Pulmonary artery endothelial cell (primary cell): Measurements from ENCODE around the gene SCRN1. TPM values are rescaled to one million over a fixed set of nuclear protein-coding genes. Genes with fewer than 3 reads are reported as not detected.
"Not testable (repeated sequence)": the region's sequence is repeated elsewhere in the genome, so short reads cannot be mapped to it uniquely, and the experiment has no call there.

Experiments used
- DNase-seq: peaks from one replicate; pipeline ENCODE4 v3.0.0-alpha.2; 2011; ENCODE audit warnings: low read depth, low spot score
- total RNA-seq: library from RNA; depleted of rRNA; stranded (reverse); fragments of >200 nt; gene quantifications from 2 replicates; pipeline ENCODE4 v1.2.3, GENCODE V29; 2014

SCRN1 gene
- total RNA-seq, 1 donor from 2014 or later, result 29.6 TPM

GRCh38 chr7:29968683-29969395 is 20.8 kb downstream of the SCRN1 start:
- DNase-seq, result no peak

- no peak for DNase-seq
These were observed 24.6 kb downstream of the SCRN1 start for GRCh38 chr7:29965030-29965429.

- DNase-seq, result no peak
These were observed 27.6 kb downstream of the SCRN1 start for GRCh38 chr7:29962035-29962434.

- DNase-seq, result not testable (repeated sequence)
These were observed 28.0 kb downstream of the SCRN1 start for GRCh38 chr7:29961611-29962010.

DNA sequence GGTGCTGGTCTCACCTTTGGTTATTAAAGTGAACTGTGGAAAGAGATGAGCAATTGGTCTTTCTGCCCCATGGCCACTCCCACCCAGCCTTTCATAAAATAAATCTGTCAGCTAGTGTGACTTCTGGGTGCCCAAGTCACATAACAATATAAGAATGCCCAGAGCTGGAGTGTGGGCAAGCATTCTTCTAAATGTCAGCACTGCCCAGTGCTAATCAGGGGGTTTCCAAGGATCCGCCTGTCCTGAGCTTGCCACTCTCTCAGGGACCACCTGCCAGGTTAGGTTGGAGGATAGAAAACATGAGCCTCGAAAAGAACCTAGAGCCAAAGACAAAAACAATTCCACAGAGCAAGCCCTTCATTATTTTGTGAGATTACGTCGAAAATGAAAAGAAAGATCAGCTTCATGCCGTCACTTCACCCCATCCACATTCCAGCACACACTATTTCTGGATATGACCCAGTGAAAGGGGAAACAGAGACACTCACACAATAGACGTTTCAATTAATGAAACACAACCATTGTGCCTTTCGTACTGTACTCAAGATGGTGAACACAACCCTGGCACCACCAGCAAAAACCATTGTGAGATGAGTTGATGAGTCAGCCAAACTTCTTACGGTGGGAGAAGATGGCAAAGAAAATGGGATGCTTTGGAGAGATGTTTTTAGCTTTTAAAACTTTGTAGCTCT is 30.8 kb downstream of the SCRN1 start:
- DNase-seq, result no peak

DNA sequence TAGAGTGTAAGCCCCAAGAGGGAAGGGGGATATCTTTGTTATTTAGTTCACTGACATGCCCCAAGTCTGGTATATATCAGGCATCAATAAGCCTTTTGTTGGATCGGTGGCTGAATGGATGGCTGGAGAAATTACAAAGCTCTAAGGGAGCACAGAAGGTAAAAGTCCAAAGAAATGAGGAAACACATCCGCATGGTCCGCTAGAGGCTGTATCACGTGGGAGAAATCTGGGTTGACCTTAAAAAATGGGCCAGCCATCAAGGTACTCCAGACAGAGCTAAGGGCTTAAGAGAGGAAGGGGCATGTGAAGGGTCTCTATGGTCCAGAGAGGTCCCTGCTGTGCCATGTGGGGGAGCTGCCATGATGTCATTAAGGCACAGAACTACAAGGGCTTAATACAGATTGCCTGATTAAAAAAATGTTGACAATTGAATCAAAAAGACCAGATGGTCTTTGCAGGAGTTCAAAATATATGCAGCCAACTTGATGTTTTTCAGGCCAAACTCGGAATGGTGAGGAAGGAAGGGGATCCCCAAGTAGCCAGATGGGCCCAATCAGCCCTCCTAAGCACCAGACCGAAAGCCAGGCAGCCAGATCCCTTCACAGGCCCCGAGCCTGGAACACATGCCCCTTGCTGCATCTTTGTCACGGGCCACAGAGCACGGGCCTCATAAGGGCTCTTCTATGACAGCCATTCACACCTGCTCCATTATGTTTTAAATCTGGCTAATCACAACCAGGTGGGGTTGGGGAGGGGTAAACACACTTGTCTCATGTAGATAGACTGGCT is 31.9 kb downstream of the SCRN1 start:
- DNase-seq, result no peak

- DNase-seq, result no peak
These were observed 33.1 kb downstream of the SCRN1 start for GRCh38 chr7:29956487-29956836.

GRCh38 chr7:29955799-29956486 is 33.7 kb downstream of the SCRN1 start:
- no peak for DNase-seq

GRCh38 chr7:29955075-29955792 is 34.4 kb downstream of the SCRN1 start:
- no peak for DNase-seq

DNA sequence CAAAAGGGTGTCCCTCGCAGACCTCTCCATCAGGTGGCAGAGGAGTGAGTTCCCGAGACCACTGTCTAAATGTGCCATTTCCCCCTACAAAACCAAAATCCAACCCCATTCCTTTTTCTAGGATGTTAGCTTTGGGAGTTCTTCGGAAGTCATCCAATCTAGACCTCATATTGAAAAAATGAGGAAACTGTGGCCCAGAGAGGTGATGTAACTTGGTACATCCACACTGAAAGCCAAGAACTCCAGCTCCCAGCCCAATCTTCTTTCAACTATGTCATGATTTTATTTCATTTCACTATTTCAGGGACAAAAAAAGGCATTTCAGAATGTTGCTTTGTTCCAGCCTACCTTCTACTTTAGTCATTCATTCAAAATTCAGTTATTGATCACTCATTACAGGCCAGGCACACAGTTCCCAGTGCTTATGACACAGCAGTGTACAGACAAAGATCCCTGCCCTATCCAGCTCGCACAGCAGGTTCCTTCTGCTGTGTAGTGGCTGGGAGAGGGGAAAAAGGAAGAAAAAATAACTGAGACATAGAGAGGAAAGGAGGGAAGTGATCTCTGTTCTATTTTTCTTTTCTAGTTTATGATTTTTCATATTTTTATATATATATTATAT is 35.8 kb downstream of the SCRN1 start:
- DNase-seq, result no peak

GRCh38 chr7:29951206-29951605 is 38.4 kb downstream of the SCRN1 start:
- DNase-seq, result no peak

- no peak for DNase-seq
These were observed 39.1 kb downstream of the SCRN1 start for GRCh38 chr7:29950480-29950879.

GRCh38 chr7:29948587-29948986 is 41.0 kb downstream of the SCRN1 start:
- DNase-seq, result no peak

GRCh38 chr7:29946428-29947186 is 43.0 kb downstream of the SCRN1 start:
- DNase-seq, result no peak

GRCh38 chr7:29945259-29945809 is 44.3 kb downstream of the SCRN1 start:
- no peak for DNase-seq

DNA sequence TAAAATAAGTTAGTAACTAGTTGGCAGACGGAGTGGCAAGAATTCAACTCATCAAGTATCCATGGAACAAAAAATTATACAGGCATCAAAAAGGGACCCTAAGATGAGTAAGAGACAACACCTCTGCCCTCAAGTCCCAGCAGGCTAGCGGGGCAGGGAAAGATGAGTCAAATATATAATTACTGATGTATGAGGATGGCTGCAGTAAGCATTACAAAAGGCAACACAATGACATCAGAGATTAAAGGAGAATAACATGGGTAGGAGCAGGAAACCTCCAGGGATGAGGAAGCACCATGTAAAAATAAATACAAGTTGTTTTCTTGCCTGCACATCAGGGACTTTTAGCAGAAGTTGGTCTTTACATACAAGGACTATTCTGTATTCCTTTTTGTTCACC is 49.4 kb downstream of the SCRN1 start:
- DNase-seq, result no peak

- DNase-seq, result no peak
These were observed 52.5 kb downstream of the SCRN1 start for GRCh38 chr7:29937132-29937531.

DNA sequence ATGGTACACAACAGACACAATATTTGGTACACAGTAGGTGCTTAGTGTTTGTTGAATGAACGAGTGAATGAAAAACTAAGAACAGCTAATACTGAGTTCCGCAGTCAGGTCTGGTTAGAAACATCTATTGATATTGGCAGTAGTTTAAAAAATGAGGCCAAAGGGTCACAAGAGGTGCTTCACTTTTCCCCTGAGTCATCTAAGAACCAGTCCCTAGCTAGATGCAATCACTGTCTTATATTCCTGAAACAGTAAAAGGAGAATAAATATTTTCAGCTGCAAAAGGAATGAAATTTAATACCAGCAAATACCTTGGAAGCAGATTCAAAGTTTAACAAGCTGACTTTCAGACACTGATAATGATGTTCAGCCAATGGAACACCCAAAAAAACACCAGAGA is 54.5 kb downstream of the SCRN1 start:
- DNase-seq, result no peak

GRCh38 chr7:29929018-29929807 is 60.4 kb downstream of the SCRN1 start:
- no peak for DNase-seq
